Central memory CD8-positive, alpha-beta T cell (primary cell): Measurements from ENCODE around the gene MEIS3.

Source experiments
- ATAC-seq: fragments of 150-1000 bp; cut with Tn5 transposase; replicated peaks from 2 replicates; pipeline ENCODE4 v1.10.0; 2022; ENCODE audit warnings: mild to moderate bottlenecking, moderate FRiP score, moderate number of reproducible peaks; ENCODE audit not compliant: poor library complexity, severe bottlenecking; ENCODE audit errors: extremely low read depth
- DNase-seq, 2 donors: peaks; one replicate each; pipeline ENCODE4 v3.0.0; 2021; ENCODE audit warnings: low spot score in 2 of 2
- H3K27ac Mint-ChIP-seq: one replicate; pipeline ENCODE4 v1.8.0; 2022; ENCODE audit warnings: low read depth, mild to moderate bottlenecking, moderate library complexity, mixed read lengths
- H3K27me3 Mint-ChIP-seq: one replicate; pipeline ENCODE4 v1.8.0; 2022; ENCODE audit warnings: mixed read lengths
- H3K36me3 Mint-ChIP-seq: one replicate; pipeline ENCODE4 v1.8.0; 2022; ENCODE audit warnings: mild to moderate bottlenecking, moderate library complexity, mixed read lengths; ENCODE audit not compliant: insufficient read depth
- H3K4me1 Mint-ChIP-seq: one replicate; pipeline ENCODE4 v1.8.0; 2022; ENCODE audit warnings: mixed read lengths
- H3K4me3 Mint-ChIP-seq: one replicate; pipeline ENCODE4 v1.8.0; 2022; ENCODE audit warnings: mild to moderate bottlenecking, moderate library complexity, mixed read lengths
- H3K9me3 Mint-ChIP-seq: one replicate; pipeline ENCODE4 v1.8.0; 2022; ENCODE audit warnings: mixed read lengths

Gene MEIS3

DNA sequence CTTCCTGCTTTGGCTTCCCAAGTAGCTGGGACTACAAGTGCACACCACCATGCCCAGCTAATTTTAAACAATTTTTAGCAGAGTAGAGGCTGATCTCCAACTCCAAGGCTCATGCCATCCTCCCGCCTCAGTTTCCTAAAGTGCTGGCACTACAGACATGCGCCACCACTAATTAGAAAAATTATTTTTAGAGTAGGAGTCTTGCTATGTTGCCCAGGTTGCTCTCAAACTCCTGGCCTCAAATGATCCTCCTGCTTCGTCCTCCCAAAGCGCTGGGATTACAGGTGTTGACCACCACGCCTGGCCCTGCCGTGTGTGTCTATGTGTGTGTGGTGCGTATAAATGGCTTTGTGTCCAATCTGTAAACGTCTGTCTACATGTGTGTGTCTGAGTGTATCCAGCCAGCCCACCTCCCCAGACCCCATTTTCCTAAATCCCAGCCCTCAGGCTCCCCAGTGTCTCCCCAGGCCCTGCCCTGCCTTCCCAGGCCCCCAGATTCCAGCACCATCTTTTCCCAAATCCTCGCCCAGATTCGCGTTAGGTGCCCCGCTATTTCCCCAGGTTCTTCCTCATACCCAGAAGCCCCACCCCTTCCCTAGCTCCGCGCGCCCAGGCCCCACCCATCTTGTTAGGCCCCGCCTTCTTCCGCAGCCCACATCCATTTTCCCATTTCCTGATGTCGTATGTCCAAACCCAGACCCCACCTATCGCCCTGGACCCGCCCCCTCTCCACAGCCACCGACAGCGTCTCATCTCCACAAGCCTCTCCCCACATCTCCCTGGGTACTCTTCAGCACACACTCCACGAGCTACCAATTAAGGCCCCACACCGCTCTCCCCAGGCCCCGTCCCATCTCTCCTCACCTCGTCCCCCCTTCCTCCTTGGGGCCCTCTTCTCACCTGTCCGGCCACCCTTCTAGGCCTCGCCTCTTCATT, 27.5 kb upstream of the MEIS3 start:
- Mint-ChIP-seq H3K9me3 (no peaks in the 10 kb centered on the region), H3K4me1 (peaks cover 43% of the 10 kb centered on the region), H3K36me3 (no peaks in the 10 kb centered on the region), H3K27ac (no peak overlapping the region), H3K27me3 (peaks cover 90% of the 10 kb centered on the region), H3K4me3 (peak overlapping the region; percentile 50)
- DNase-seq (no peak), ATAC-seq (no peak)

DNA sequence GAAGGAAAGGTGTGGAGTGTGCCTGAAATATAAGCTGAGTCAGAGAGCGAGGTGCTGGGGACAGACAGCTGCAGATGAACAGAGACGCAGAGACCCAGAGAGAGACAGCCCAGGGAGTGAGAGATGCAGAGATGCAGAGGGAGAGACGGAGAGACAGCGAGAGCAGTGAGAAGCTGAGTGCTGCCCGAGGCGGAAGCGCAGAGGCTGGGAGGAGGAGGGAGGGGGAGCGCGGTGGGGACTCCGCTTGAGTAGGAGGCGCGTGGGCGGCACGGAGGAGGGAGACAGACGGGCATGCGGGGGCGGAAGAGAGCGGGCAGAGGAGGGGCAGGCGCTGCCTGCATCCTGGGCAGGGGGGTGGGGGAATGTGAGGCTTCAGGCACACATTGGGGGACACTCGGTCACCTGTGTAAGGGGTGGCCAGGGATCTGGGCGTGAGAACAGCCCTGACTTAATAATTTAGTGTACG, 26.6 kb upstream of the MEIS3 start:
- H3K4me3 Mint-ChIP-seq: peak overlapping the region; percentile 61
- no peaks in the 10 kb centered on the region for H3K9me3 Mint-ChIP-seq
- H3K36me3 Mint-ChIP-seq: no peaks in the 10 kb centered on the region
- ATAC-seq (peak; percentile 86), DNase-seq (peak; percentile 46 to 47)
- H3K4me1 Mint-ChIP-seq: peaks cover 43% of the 10 kb centered on the region
- peaks cover 93% of the 10 kb centered on the region for H3K27me3 Mint-ChIP-seq
- no peak overlapping the region for H3K27ac Mint-ChIP-seq

DNA sequence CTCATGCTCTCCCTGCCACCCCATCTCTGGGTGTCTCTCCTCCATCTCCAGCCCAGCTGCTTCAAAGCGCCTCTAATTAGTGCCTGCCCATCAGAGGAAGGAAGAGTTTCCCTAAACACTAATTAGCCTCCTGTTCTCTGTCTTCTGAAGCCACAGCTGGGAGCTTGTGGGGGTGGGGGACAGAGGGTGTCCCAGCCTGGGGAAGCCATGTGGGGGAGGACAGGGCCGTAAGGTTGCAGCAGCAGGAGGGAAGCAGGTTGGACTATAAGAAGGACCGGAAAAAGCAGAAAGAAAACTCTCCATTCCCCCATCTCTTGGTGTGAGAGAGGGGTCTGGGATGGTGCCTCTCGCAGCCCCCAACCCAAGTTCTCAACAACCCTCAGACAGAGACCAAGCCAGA, 26.2 kb upstream of the MEIS3 start:
- Mint-ChIP-seq H3K27me3 (peaks cover 95% of the 10 kb centered on the region), H3K4me1 (peaks cover 43% of the 10 kb centered on the region), H3K27ac (no peak overlapping the region), H3K4me3 (peak overlapping the region; percentile 61), H3K36me3 (no peaks in the 10 kb centered on the region), H3K9me3 (no peaks in the 10 kb centered on the region)
- DNase-seq (no peak), ATAC-seq (no peak)

DNA sequence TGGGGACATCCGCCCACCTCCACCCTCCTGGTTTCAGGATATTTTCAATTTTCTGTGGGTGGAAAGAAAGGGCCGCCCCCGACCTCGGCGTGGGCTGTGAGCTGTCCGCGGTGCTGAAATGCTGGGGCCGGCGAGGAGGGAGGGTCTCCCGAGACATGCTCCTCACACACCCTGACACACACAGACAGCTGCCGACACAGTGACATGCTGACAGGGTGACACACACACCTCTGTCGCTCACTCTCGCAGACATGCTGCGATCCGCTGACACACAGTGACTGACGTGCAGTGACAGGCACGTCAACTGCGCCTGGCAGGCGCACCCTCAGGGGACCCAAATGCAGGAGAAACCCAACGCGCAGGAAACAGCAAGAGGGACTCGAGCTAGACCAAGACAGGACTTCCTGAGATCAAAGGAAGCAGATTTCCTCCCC, 25.1 kb upstream of the MEIS3 start:
- Mint-ChIP-seq H3K36me3 (no peaks in the 10 kb centered on the region), H3K4me3 (peak overlapping the region; percentile 61), H3K9me3 (no peaks in the 10 kb centered on the region), H3K4me1 (peaks cover 43% of the 10 kb centered on the region), H3K27ac (no peak overlapping the region), H3K27me3 (peaks cover 95% of the 10 kb centered on the region)
- DNase-seq (peak in 1 of 2 donors; percentile 21), ATAC-seq (no peak)

DNA sequence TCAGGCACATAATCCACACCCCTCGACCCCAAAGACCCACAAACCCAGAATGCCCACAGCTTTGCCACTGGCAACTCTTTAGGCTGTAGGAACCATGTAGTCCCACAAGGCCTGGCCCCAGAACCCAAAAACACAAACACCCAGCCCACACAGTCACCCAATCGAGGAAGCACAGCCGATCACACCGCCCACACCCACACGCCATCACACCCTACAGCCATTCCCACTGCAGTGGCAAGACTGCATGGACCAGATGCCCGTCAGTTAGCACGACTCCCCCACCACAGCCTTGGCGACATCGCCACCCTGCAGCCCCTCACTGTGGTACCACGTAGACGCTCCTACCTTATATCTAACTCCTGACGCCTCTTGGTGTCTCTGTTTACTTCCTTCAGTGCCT, 24.0 kb upstream of the MEIS3 start:
- no peak overlapping the region for H3K27ac Mint-ChIP-seq

DNA sequence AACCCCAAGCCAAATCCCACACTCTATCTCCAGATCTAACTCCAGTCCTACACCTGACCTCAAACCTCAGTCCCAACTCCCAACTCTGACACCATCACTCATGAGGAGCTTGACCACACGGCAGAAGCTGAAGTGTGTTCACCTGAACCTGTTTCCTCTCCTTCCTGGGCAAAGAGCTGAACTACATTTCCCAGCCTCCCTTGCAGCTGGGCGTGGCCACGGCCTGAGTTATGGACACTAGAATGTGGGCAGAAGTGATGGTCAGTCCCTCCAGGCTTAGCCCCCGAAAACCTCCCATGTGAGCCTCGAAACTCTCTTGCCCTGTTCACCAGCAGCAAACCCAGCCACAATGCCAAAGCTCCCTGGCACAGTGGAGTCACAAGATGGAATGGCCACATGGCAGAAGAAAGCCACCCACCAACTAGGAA, 19.5 kb upstream of the MEIS3 start:
- no peak overlapping the region for H3K27ac Mint-ChIP-seq
- H3K27me3 Mint-ChIP-seq: peaks cover 87% of the 10 kb centered on the region
- DNase-seq: no peak
- no peaks in the 10 kb centered on the region for H3K9me3 Mint-ChIP-seq
- no peak for ATAC-seq
- H3K36me3 Mint-ChIP-seq: peaks cover 3% of the 10 kb centered on the region
- peaks cover 38% of the 10 kb centered on the region for H3K4me1 Mint-ChIP-seq
- no peak overlapping the region for H3K4me3 Mint-ChIP-seq

More for the DNA sequence above, 24.0 kb upstream of the MEIS3 start:
- ATAC-seq (no peak), DNase-seq (no peak)
- Mint-ChIP-seq H3K36me3 (no peaks in the 10 kb centered on the region), H3K9me3 (no peaks in the 10 kb centered on the region), H3K4me1 (peaks cover 43% of the 10 kb centered on the region), H3K4me3 (no peak overlapping the region), H3K27me3 (peaks cover 95% of the 10 kb centered on the region)

DNA sequence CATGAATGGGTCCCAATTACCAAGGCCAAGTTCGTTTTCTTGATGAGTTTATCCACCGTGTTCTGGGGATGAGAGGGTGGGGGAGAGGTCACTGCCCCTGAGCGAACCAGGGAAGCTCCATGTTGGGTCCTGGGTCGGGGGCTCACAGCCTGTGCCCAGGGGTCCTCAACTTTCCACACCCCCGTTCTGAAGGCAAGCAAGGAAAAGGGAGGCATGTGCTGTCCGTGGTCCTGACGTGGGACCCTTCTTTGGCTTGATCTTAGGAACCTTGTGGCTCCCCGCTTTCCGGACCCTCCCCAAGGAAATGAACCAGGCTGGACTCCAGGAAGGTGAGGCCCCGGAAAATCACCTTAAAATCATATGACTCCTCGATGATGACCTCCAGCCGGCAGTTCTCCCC, 18.2 kb upstream of the MEIS3 start:
- ATAC-seq (no peak), DNase-seq (no peak)
- Mint-ChIP-seq H3K27ac (no peak overlapping the region), H3K9me3 (no peaks in the 10 kb centered on the region), H3K27me3 (peaks cover 74% of the 10 kb centered on the region), H3K4me3 (no peak overlapping the region), H3K36me3 (peaks cover 3% of the 10 kb centered on the region), H3K4me1 (peaks cover 27% of the 10 kb centered on the region)

DNA sequence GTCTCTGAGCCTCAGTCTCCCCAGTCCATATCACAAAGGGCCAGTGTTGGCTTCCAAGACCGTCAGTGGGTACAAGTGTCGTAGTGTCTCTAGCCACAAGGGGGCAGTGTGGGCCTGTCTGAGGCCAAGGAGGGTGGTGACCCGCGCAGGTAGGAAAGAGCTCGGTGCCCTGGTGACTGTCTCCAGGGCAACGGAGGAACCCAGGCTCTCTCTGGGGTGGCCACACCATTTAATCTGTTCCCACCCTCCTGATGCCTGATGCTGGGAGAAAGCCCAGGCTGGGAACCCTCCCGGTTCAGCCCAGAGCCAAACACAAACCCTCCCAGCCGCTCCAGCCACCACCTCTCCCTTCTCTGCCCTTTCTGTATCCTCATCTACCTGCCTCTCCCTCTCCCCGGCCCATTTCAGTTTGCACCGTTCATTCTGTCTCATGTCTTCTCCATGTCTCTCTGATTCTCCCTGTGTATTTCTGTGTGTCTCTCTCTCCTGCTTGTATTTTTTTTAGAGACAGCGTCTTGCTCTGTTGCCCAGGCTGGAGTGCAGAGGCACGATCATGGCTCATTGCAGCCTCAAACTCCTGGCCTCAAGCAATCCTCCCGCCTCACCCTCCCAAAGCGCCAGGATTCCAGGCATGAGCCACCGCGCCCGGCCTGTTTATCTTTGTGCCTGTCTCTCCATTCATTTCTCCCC, 17.5 kb upstream of the MEIS3 start:
- no peak overlapping the region for H3K27ac Mint-ChIP-seq
- peak overlapping the region; percentile 57 for H3K4me3 Mint-ChIP-seq
- ATAC-seq (peak; percentile 80), DNase-seq (peak; percentile 72 to 85)
- peaks cover 3% of the 10 kb centered on the region for H3K36me3 Mint-ChIP-seq
- no peaks in the 10 kb centered on the region for H3K9me3 Mint-ChIP-seq
- H3K27me3 Mint-ChIP-seq: peaks cover 73% of the 10 kb centered on the region
- H3K4me1 Mint-ChIP-seq: peaks cover 27% of the 10 kb centered on the region

DNA sequence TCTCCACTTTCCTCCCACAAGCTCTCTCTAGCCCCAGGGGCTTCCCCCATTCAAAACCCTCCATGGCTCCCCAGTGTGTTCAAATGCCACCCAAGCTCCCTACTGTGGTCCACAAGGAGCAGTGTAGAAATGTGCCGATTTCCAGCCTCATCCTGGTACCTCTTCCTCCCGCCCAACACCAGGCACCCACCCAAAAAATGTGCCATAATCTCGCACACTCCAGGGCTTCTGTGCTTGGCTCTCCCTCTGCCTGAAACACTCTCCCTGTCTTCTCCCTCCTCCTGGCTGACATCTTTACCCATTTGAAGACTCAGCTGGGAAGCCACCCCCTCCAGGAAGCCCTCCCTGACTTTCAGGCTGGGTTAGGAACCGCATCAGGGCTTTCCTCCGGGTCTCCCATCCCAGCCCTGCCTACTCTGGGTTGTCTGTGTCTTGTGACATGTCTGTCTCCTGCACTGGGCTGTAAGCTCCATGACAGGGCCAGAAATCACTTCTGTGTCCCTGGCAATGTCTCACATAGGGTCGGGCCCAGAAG, 16.6 kb upstream of the MEIS3 start:
- ATAC-seq: no peak
- Mint-ChIP-seq H3K9me3 (no peaks in the 10 kb centered on the region), H3K36me3 (peaks cover 3% of the 10 kb centered on the region), H3K27me3 (peaks cover 72% of the 10 kb centered on the region), H3K4me3 (peak overlapping the region; percentile 57), H3K27ac (no peak overlapping the region), H3K4me1 (peaks cover 27% of the 10 kb centered on the region)
- no peak for DNase-seq

DNA sequence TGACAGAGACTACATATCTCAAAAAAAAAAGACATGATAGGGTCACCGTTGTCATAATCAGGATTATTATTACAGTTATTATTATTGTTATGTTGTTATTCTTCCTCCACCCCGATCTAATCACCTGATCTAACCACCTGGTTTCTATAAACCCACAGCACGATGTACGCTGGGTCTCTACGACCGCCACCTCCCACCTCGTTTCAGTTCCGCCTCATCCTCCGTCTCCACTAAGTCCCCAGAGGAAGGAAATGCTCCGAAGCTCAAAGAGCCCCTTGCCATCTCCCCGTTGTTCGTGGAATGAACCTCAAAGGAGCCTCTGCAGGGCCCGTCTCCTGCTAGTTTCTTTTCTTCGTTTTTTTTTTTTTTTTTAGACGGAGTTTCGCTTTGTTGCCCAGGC, 15.9 kb upstream of the MEIS3 start:
- H3K27ac Mint-ChIP-seq: no peak overlapping the region
- H3K27me3 Mint-ChIP-seq: peaks cover 72% of the 10 kb centered on the region
- no peaks in the 10 kb centered on the region for H3K9me3 Mint-ChIP-seq
- peak; percentile 52 for ATAC-seq
- DNase-seq: no peak
- H3K4me1 Mint-ChIP-seq: peaks cover 31% of the 10 kb centered on the region
- peaks cover 3% of the 10 kb centered on the region for H3K36me3 Mint-ChIP-seq
- H3K4me3 Mint-ChIP-seq: peak overlapping the region; percentile 57

DNA sequence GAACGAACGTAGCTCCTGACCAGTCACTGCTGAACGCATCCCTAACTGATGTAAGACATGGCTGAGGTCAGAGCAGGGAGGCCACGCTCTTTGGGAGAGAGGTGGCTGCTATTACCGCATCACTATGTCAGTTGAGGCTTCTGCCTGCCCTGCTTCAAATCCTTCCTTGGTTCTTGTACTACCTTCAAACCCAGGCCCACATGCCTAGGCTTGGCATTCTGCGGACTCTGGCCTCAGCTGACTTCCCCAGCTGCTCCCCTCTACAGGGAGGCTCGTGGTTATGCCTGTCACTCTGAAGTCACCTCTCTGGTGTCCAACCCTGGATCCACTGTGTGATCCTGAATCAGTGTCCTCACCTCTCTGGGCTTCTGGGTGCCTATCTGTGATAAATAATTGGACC, 14.8 kb upstream of the MEIS3 start:
- no peaks in the 10 kb centered on the region for H3K9me3 Mint-ChIP-seq
- H3K4me1 Mint-ChIP-seq: peaks cover 37% of the 10 kb centered on the region
- no peak overlapping the region for H3K27ac Mint-ChIP-seq
- H3K36me3 Mint-ChIP-seq: peaks cover 6% of the 10 kb centered on the region
- H3K27me3 Mint-ChIP-seq: peaks cover 70% of the 10 kb centered on the region
- DNase-seq (no peak), ATAC-seq (no peak)
- H3K4me3 Mint-ChIP-seq: no peak overlapping the region

DNA sequence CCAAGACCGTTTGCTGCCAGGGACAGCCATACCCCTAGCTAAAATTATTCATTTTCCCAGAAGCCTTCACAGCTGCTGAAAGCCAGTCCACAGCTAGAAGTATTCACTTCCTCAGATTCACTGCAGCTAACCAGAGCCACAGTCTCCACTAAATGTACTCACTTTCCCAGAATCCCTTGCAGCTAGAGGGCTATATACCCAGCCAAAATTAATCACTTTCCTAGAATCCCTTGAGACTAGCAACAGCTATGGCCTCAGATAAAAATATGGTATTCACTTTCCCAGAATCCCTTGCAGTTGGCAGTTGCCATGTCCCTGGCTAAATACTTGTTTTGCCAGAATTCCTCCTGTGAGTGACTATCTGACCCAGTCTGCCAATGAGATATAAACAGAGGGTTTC, 13.8 kb upstream of the MEIS3 start:
- no peak overlapping the region for H3K4me3 Mint-ChIP-seq
- no peaks in the 10 kb centered on the region for H3K9me3 Mint-ChIP-seq
- DNase-seq (no peak), ATAC-seq (no peak)
- H3K27me3 Mint-ChIP-seq: peaks cover 61% of the 10 kb centered on the region
- peaks cover 37% of the 10 kb centered on the region for H3K4me1 Mint-ChIP-seq
- no peak overlapping the region for H3K27ac Mint-ChIP-seq
- H3K36me3 Mint-ChIP-seq: peaks cover 6% of the 10 kb centered on the region
